GM18505 (cell line): Measurements from ENCODE around the gene DDB1.

ENCODE experiments used
- ATAC-seq: cut with Tn5 transposase; IDR thresholded peaks from one replicate; pipeline ENCODE4 v1.9.1; 2021; ENCODE audit not compliant: unreplicated experiment
- POLR2A ChIP-seq: IDR thresholded peaks from 4 replicates; pipeline ENCODE4 v1.6.1; 2011; ENCODE audit warnings: borderline replicate concordance; ENCODE audit not compliant: insufficient read depth, insufficient read length; ENCODE audit errors: extremely low read depth

Gene DDB1

GRCh38 chr11:61309739-61310138, 23.2 kb downstream of the DDB1 start:
- no peak for TF ChIP-seq POLR2A
- ATAC-seq = no peak

- TF ChIP-seq POLR2A = no peak
- no peak for ATAC-seq
Measured at GRCh38 chr11:61309141-61309540, 23.8 kb downstream of the DDB1 start.

- TF ChIP-seq POLR2A = no peak
- ATAC-seq = no peak
Measured at GRCh38 chr11:61307354-61307753, 25.6 kb downstream of the DDB1 start.

GRCh38 chr11:61306221-61306620, 26.7 kb downstream of the DDB1 start:
- ATAC-seq = no peak
- no peak for TF ChIP-seq POLR2A

GRCh38 chr11:61305417-61305816, 27.5 kb downstream of the DDB1 start:
- no peak for TF ChIP-seq POLR2A
- ATAC-seq = no peak

GRCh38 chr11:61303725-61304124, 29.2 kb downstream of the DDB1 start:
- ATAC-seq = no peak
- no peak for TF ChIP-seq POLR2A

- no peak for ATAC-seq
- TF ChIP-seq POLR2A = no peak
Measured at GRCh38 chr11:61302550-61302949, 30.4 kb downstream of the DDB1 start.

GRCh38 chr11:61298663-61299244, 34.2 kb downstream of the DDB1 start:
- no peak for TF ChIP-seq POLR2A
- ATAC-seq = no peak

GRCh38 chr11:61297746-61298145, 35.2 kb downstream of the DDB1 start:
- TF ChIP-seq POLR2A = no peak
- no peak for ATAC-seq

- no peak for ATAC-seq
- no peak for TF ChIP-seq POLR2A
Measured at GRCh38 chr11:61297341-61297740, 35.6 kb downstream of the DDB1 start.

- TF ChIP-seq POLR2A = no peak
Measured at GRCh38 chr11:61295596-61295926, 37.3 kb downstream of the DDB1 start.

GRCh38 chr11:61294717-61295595, 37.9 kb downstream of the DDB1 start, which contains the start of gene VWCE:
TSS of gene VWCE (minus strand) at chr11:61295316. CDS start at chr11:61295037, 279 bp downstream.
- peak; percentile 71 for ATAC-seq
- TF ChIP-seq POLR2A = peak; percentile 58

More at GRCh38 chr11:61295596-61295926, 37.3 kb downstream of the DDB1 start:
- no peak for ATAC-seq

- TF ChIP-seq POLR2A = no peak
- ATAC-seq = peak; percentile 41
Measured at GRCh38 chr11:61293867-61294716, 38.8 kb downstream of the DDB1 start.

- ATAC-seq = no peak
- TF ChIP-seq POLR2A = no peak
Measured at GRCh38 chr11:61292356-61292755, 40.5 kb downstream of the DDB1 start.
